Measurements from ENCODE around the gene LRRC36.

Gene LRRC36

DNA sequence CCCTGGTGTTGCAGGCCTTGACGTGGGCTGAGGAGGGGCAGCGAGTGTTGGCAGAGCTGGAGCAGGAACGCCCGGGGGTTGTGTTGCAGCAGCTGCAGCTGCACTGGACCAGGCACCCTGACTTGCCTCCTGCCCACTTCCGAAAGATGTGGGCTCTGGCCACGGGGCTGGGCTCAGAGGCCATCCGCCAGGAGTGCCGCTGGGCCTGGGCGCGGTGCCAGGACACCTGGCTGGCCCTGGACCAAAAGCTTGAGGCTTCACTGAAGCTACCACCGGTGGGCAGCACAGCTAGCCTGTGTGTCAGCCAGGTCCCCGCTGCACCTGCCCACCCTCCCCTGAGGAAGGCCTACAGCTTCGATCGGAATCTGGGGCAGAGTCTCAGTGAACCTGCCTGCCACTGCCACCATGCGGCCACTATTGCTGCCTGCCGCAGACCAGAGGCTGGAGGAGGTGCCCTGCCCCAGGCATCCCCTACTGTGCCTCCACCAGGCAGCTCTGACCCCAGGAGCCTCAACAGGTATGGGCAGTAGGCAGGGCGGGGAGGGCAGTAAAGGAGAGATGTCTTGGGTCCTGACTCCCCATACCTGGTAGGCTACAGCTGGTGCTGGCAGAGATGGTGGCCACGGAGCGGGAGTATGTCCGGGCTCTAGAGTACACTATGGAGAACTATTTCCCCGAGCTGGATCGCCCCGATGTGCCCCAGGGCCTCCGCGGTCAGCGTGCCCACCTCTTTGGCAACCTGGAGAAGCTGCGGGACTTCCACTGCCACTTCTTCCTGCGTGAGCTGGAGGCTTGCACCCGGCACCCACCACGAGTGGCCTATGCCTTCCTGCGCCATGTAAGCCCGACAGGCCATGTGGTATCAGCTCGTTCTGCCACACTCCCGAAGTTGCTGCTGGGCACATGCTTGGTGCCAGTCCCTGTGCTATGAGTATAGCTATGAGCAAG, 41.6 kb upstream of the LRRC36 start:
- Histone ChIP-seq H3K27ac (replicated peaks) (no peak overlapping the region), H3K27me3 (ENCODE audit: insufficient read depth, poor library complexity, severe bottlenecking) (no peaks in the 10 kb centered on the region), H3K4me3 (replicated peaks; ENCODE audit: insufficient read depth, low read length) (no peak overlapping the region)
- DNase-seq (ENCODE audit: low read depth in 1 of 2, low spot score in 1 of 2), result no peak
- TF ChIP-seq POLR2AphosphoS5 (IDR thresholded peaks at IDR 0.05; ENCODE audit: low read depth) (no peak), SPI1 (IDR thresholded peaks at IDR 0.05; ENCODE audit: borderline replicate concordance, low read depth) (no peak), GABPA (IDR thresholded peaks at IDR 0.05; ENCODE audit: low read depth) (no peak)
- TF ChIP-seq, protein P1, sequence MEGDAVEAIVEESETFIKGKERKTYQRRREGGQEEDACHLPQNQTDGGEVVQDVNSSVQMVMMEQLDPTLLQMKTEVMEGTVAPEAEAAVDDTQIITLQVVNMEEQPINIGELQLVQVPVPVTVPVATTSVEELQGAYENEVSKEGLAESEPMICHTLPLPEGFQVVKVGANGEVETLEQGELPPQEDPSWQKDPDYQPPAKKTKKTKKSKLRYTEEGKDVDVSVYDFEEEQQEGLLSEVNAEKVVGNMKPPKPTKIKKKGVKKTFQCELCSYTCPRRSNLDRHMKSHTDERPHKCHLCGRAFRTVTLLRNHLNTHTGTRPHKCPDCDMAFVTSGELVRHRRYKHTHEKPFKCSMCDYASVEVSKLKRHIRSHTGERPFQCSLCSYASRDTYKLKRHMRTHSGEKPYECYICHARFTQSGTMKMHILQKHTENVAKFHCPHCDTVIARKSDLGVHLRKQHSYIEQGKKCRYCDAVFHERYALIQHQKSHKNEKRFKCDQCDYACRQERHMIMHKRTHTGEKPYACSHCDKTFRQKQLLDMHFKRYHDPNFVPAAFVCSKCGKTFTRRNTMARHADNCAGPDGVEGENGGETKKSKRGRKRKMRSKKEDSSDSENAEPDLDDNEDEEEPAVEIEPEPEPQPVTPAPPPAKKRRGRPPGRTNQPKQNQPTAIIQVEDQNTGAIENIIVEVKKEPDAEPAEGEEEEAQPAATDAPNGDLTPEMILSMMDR (IDR thresholded peaks at IDR 0.05; ENCODE audit: insufficient read depth, low read length), result no peak
- TF ChIP-seq, protein P2, sequence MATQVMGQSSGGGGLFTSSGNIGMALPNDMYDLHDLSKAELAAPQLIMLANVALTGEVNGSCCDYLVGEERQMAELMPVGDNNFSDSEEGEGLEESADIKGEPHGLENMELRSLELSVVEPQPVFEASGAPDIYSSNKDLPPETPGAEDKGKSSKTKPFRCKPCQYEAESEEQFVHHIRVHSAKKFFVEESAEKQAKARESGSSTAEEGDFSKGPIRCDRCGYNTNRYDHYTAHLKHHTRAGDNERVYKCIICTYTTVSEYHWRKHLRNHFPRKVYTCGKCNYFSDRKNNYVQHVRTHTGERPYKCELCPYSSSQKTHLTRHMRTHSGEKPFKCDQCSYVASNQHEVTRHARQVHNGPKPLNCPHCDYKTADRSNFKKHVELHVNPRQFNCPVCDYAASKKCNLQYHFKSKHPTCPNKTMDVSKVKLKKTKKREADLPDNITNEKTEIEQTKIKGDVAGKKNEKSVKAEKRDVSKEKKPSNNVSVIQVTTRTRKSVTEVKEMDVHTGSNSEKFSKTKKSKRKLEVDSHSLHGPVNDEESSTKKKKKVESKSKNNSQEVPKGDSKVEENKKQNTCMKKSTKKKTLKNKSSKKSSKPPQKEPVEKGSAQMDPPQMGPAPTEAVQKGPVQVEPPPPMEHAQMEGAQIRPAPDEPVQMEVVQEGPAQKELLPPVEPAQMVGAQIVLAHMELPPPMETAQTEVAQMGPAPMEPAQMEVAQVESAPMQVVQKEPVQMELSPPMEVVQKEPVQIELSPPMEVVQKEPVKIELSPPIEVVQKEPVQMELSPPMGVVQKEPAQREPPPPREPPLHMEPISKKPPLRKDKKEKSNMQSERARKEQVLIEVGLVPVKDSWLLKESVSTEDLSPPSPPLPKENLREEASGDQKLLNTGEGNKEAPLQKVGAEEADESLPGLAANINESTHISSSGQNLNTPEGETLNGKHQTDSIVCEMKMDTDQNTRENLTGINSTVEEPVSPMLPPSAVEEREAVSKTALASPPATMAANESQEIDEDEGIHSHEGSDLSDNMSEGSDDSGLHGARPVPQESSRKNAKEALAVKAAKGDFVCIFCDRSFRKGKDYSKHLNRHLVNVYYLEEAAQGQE (IDR thresholded peaks at IDR 0.05; ENCODE audit: insufficient replicate concordance, low read depth), result no peak

GRCh38 chr16:67286441-67287235, 40.0 kb upstream of the LRRC36 start:
- H3K27ac ChIP-seq (replicated peaks), result no peak overlapping the region
- no peak overlapping the region for H3K4me3 ChIP-seq (replicated peaks; ENCODE audit: insufficient read depth, low read length)
- TF ChIP-seq POLR2AphosphoS5 (IDR thresholded peaks at IDR 0.05; ENCODE audit: low read depth), result no peak
- no peak for TF ChIP-seq SPI1 (IDR thresholded peaks at IDR 0.05; ENCODE audit: borderline replicate concordance, low read depth)
- no peak for TF ChIP-seq GABPA (IDR thresholded peaks at IDR 0.05; ENCODE audit: low read depth)
- TF ChIP-seq, protein P2 (IDR thresholded peaks at IDR 0.05; ENCODE audit: insufficient replicate concordance, low read depth), result no peak
- TF ChIP-seq, protein P1 (IDR thresholded peaks at IDR 0.05; ENCODE audit: insufficient read depth, low read length), result no peak
- DNase-seq (ENCODE audit: low read depth in 1 of 2, low spot score in 1 of 2), result no peak
- H3K27me3 ChIP-seq (ENCODE audit: insufficient read depth, poor library complexity, severe bottlenecking), result no peaks in the 10 kb centered on the region

DNA sequence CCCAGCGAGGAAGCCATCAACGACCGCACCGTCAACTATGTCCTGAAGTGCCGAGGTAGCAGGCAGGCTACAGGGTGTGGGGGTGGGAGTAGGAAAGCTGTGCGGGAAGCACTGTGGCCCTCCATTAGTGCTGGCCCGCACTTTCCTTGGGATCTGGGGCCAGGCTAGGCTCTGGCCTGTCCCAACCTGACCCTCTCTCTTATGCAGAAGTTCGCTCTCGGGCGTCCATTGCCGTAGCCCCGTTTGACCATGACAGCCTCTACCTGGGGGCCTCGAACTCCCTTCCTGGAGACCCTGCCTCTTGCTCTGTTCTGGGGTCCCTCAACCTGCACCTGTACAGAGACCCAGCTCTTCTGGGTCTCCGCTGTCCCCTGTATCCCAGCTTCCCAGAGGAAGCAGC, 38.7 kb upstream of the LRRC36 start:
- no peak overlapping the region for H3K4me3 ChIP-seq (replicated peaks; ENCODE audit: insufficient read depth, low read length)
- DNase-seq (ENCODE audit: low read depth in 1 of 2, low spot score in 1 of 2), result no peak
- no peaks in the 10 kb centered on the region for H3K27me3 ChIP-seq (ENCODE audit: insufficient read depth, poor library complexity, severe bottlenecking)
- no peak for TF ChIP-seq POLR2AphosphoS5 (IDR thresholded peaks at IDR 0.05; ENCODE audit: low read depth)
- TF ChIP-seq, protein P2 (IDR thresholded peaks at IDR 0.05; ENCODE audit: insufficient replicate concordance, low read depth), result no peak
- no peak overlapping the region for H3K27ac ChIP-seq (replicated peaks)
